HG03575 (cell line): ENCODE data around the gene HIVEP3.

ENCODE experiments used
- ATAC-seq: cut with Tn5 transposase; IDR thresholded peaks from one replicate; pipeline ENCODE4 v1.9.1; 2021; ENCODE audit not compliant: unreplicated experiment, insufficient number of reproducible peaks, low FRiP score; ENCODE audit errors: extremely low read depth

HIVEP3 gene

GRCh38 chr1:41657679-41658295 lies 260.9 kb downstream of the HIVEP3 start:
- ATAC-seq, result no peak

- no peak for ATAC-seq
Observed at GRCh38 chr1:41656825-41657500, 261.8 kb downstream of the HIVEP3 start.

GRCh38 chr1:41656068-41656467 lies 262.7 kb downstream of the HIVEP3 start:
- no peak for ATAC-seq

GRCh38 chr1:41655632-41656031 lies 263.1 kb downstream of the HIVEP3 start:
- no peak for ATAC-seq

GRCh38 chr1:41653574-41653973 lies 265.1 kb downstream of the HIVEP3 start:
- ATAC-seq, result no peak

- no peak for ATAC-seq
Observed at GRCh38 chr1:41652384-41653265, 266.1 kb downstream of the HIVEP3 start.

- no peak for ATAC-seq
Observed at GRCh38 chr1:41650028-41650880, 268.5 kb downstream of the HIVEP3 start.

GRCh38 chr1:41649396-41650027 lies 269.2 kb downstream of the HIVEP3 start:
- no peak for ATAC-seq

GRCh38 chr1:41648844-41649243 lies 269.9 kb downstream of the HIVEP3 start:
- ATAC-seq, result no peak

- ATAC-seq, result no peak
Observed at GRCh38 chr1:41648230-41648629, 270.5 kb downstream of the HIVEP3 start.

- no peak for ATAC-seq
Observed at GRCh38 chr1:41647221-41648135, 271.2 kb downstream of the HIVEP3 start.

GRCh38 chr1:41646186-41646585 lies 272.5 kb downstream of the HIVEP3 start:
- no peak for ATAC-seq

- ATAC-seq, result no peak
Observed at GRCh38 chr1:41645062-41645461, 273.7 kb downstream of the HIVEP3 start.

GRCh38 chr1:41642922-41643821 lies 275.6 kb downstream of the HIVEP3 start:
- no peak for ATAC-seq

GRCh38 chr1:41641941-41642527 lies 276.7 kb downstream of the HIVEP3 start:
- no peak for ATAC-seq

- no peak for ATAC-seq
Observed at GRCh38 chr1:41641475-41641814, 277.3 kb downstream of the HIVEP3 start.
